ENCODE results near the gene SMU1.

GRCh38 chr9:33024126-33024965 is 52.1 kb downstream of the SMU1 start:
- TF ChIP-seq CTCF (conservative IDR thresholded peaks at IDR 0.05; ENCODE audit: low read length), result no peak
- TF ChIP-seq EZH2phosphoT487 (IDR thresholded peaks at IDR 0.05; ENCODE audit: borderline replicate concordance, low read depth, low read length), result no peak

Data from OCI-LY7 (cell line).